ENCODE data around the gene BAIAP2L1.

Gene BAIAP2L1

GRCh38 chr7:98351136-98351535 is 49.8 kb downstream of the BAIAP2L1 start:
- Histone ChIP-seq H3K79me1 (replicated peaks; ENCODE audit: low read length, poor library complexity, severe bottlenecking) (peaks cover 23% of the 10 kb centered on the region), H2BK5ac (ENCODE audit: low read depth, low read length, poor library complexity, severe bottlenecking) (no peak overlapping the region), H2BK15ac (ENCODE audit: low read depth, poor library complexity, severe bottlenecking) (no peak overlapping the region), H3K4me3 (ENCODE audit: insufficient read depth in 1 of 2, low read depth in 1 of 2, low read length in 2 of 2) (no peak overlapping the region), H3K27ac (ENCODE audit: low read length, poor library complexity, severe bottlenecking) (no peak overlapping the region), H2BK12ac (ENCODE audit: low read length in 2 of 2) (peak overlapping the region in 1 of 2 experiments; percentile 23), H3K4me1 (ENCODE audit: control insufficient read depth, insufficient read depth, low read depth, low read length) (peaks cover 25% of the 10 kb centered on the region), H2AFZ (ENCODE audit: low read depth, low read length) (no peak overlapping the region), H3K36me3 (ENCODE audit: control insufficient read depth in 1 of 2, insufficient read depth in 2 of 2, low read depth in 1 of 2, low read length in 2 of 2) (peaks cover 0 to 26% of the 10 kb centered on the region in 2 experiments), H3K4me2 (ENCODE audit: low read length, poor library complexity, severe bottlenecking) (no peak overlapping the region), H3K18ac (ENCODE audit: low read depth in 1 of 2, low read length in 2 of 2) (peak overlapping the region in 1 of 2 experiments; percentile 3), H3K27me3 (ENCODE audit: control insufficient read depth in 1 of 2, insufficient read depth in 1 of 2, low read length in 2 of 2) (no peaks in the 10 kb centered on the region), H3K9me3 (ENCODE audit: control insufficient read depth, low read length) (no peaks in the 10 kb centered on the region), H3K4ac (ENCODE audit: low read depth in 1 of 2, low read length in 2 of 2) (no peak overlapping the region), H3K23ac (ENCODE audit: low read length in 2 of 2) (no peak overlapping the region), H4K91ac (ENCODE audit: low read length) (no peak overlapping the region), H2AK5ac (ENCODE audit: low read length, severe bottlenecking) (peak overlapping the region; percentile 42), H4K8ac (ENCODE audit: low read length) (no peak overlapping the region), H3K14ac (ENCODE audit: low read length in 2 of 2) (no peak overlapping the region), H3K9ac (ENCODE audit: low read length) (no peak overlapping the region), H2BK120ac (ENCODE audit: low read depth, low read length) (peak overlapping the region; percentile 1)
- no peak for DNase-seq
- WGBS, result 95% methylated on average over 8 of the region's 8 CpGs

GRCh38 chr7:98348726-98349474 is 52.0 kb downstream of the BAIAP2L1 start:
- peaks cover 0 to 21% of the 10 kb centered on the region in 2 experiments for H3K36me3 ChIP-seq (ENCODE audit: control insufficient read depth in 1 of 2, insufficient read depth in 2 of 2, low read depth in 1 of 2, low read length in 2 of 2)
- H3K23ac ChIP-seq (ENCODE audit: low read length in 2 of 2), result no peak overlapping the region
- no peak overlapping the region for H2AK5ac ChIP-seq (ENCODE audit: low read length, severe bottlenecking)
- no peak for DNase-seq
- no peak overlapping the region for H3K4me2 ChIP-seq (ENCODE audit: low read length, poor library complexity, severe bottlenecking)
- no peak overlapping the region for H4K91ac ChIP-seq (ENCODE audit: low read length)
- no peaks in the 10 kb centered on the region for H3K27me3 ChIP-seq (ENCODE audit: control insufficient read depth in 1 of 2, insufficient read depth in 1 of 2, low read length in 2 of 2)
- H3K4me3 ChIP-seq (ENCODE audit: insufficient read depth in 1 of 2, low read depth in 1 of 2, low read length in 2 of 2), result no peak overlapping the region
- H2BK120ac ChIP-seq (ENCODE audit: low read depth, low read length), result no peak overlapping the region
- H2BK15ac ChIP-seq (ENCODE audit: low read depth, poor library complexity, severe bottlenecking), result no peak overlapping the region
- H2BK5ac ChIP-seq (ENCODE audit: low read depth, low read length, poor library complexity, severe bottlenecking), result no peak overlapping the region
- H2AFZ ChIP-seq (ENCODE audit: low read depth, low read length), result no peak overlapping the region
- peaks cover 22% of the 10 kb centered on the region for H3K79me1 ChIP-seq (replicated peaks; ENCODE audit: low read length, poor library complexity, severe bottlenecking)
- no peaks in the 10 kb centered on the region for H3K9me3 ChIP-seq (ENCODE audit: control insufficient read depth, low read length)
- H2BK12ac ChIP-seq (ENCODE audit: low read length in 2 of 2), result no peak overlapping the region
- 95% methylated on average over 23 of the region's 23 CpGs for WGBS
- no peak overlapping the region for H3K4ac ChIP-seq (ENCODE audit: low read depth in 1 of 2, low read length in 2 of 2)
- H3K14ac ChIP-seq (ENCODE audit: low read length in 2 of 2), result no peak overlapping the region
- no peak overlapping the region for H3K9ac ChIP-seq (ENCODE audit: low read length)
- H3K27ac ChIP-seq (ENCODE audit: low read length, poor library complexity, severe bottlenecking), result no peak overlapping the region
- H3K18ac ChIP-seq (ENCODE audit: low read depth in 1 of 2, low read length in 2 of 2), result no peak overlapping the region
- H3K4me1 ChIP-seq (ENCODE audit: control insufficient read depth, insufficient read depth, low read depth, low read length), result peaks cover 13% of the 10 kb centered on the region
- H4K8ac ChIP-seq (ENCODE audit: low read length), result no peak overlapping the region

- H3K27ac ChIP-seq (ENCODE audit: low read length, poor library complexity, severe bottlenecking), result peak overlapping the region; percentile 10
- WGBS, result 80% methylated on average over 6 of the region's 7 CpGs
Observed at GRCh38 chr7:98346515-98347069, 54.3 kb downstream of the BAIAP2L1 start.

GRCh38 chr7:98341106-98341505 is 59.8 kb downstream of the BAIAP2L1 start:
- peak; percentile 48 for DNase-seq
- Histone ChIP-seq H3K23ac (ENCODE audit: low read length in 2 of 2) (no peak overlapping the region), H2AK5ac (ENCODE audit: low read length, severe bottlenecking) (no peak overlapping the region), H4K8ac (ENCODE audit: low read length) (no peak overlapping the region), H3K14ac (ENCODE audit: low read length in 2 of 2) (no peak overlapping the region), H2AFZ (ENCODE audit: low read depth, low read length) (no peak overlapping the region), H4K91ac (ENCODE audit: low read length) (no peak overlapping the region), H3K4me1 (ENCODE audit: control insufficient read depth, insufficient read depth, low read depth, low read length) (peaks cover 4% of the 10 kb centered on the region), H3K4ac (ENCODE audit: low read depth in 1 of 2, low read length in 2 of 2) (no peak overlapping the region), H2BK5ac (ENCODE audit: low read depth, low read length, poor library complexity, severe bottlenecking) (no peak overlapping the region), H3K79me1 (replicated peaks; ENCODE audit: low read length, poor library complexity, severe bottlenecking) (peaks cover 17% of the 10 kb centered on the region), H3K9me3 (ENCODE audit: control insufficient read depth, low read length) (no peaks in the 10 kb centered on the region), H3K27me3 (ENCODE audit: control insufficient read depth in 1 of 2, insufficient read depth in 1 of 2, low read length in 2 of 2) (no peaks in the 10 kb centered on the region), H2BK120ac (ENCODE audit: low read depth, low read length) (no peak overlapping the region), H3K18ac (ENCODE audit: low read depth in 1 of 2, low read length in 2 of 2) (no peak overlapping the region), H3K4me3 (ENCODE audit: insufficient read depth in 1 of 2, low read depth in 1 of 2, low read length in 2 of 2) (no peak overlapping the region), H2BK12ac (ENCODE audit: low read length in 2 of 2) (no peak overlapping the region), H2BK15ac (ENCODE audit: low read depth, poor library complexity, severe bottlenecking) (no peak overlapping the region), H3K9ac (ENCODE audit: low read length) (peak overlapping the region; percentile 67), H3K4me2 (ENCODE audit: low read length, poor library complexity, severe bottlenecking) (no peak overlapping the region), H3K27ac (ENCODE audit: low read length, poor library complexity, severe bottlenecking) (peak overlapping the region; percentile 50), H3K36me3 (ENCODE audit: control insufficient read depth in 1 of 2, insufficient read depth in 2 of 2, low read depth in 1 of 2, low read length in 2 of 2) (peaks cover 0 to 10% of the 10 kb centered on the region in 2 experiments)
- 62% methylated on average over 2 of the region's 3 CpGs for WGBS

More at GRCh38 chr7:98346515-98347069, 54.3 kb downstream of the BAIAP2L1 start:
- Histone ChIP-seq H3K4me3 (ENCODE audit: insufficient read depth in 1 of 2, low read depth in 1 of 2, low read length in 2 of 2) (no peak overlapping the region), H3K18ac (ENCODE audit: low read depth in 1 of 2, low read length in 2 of 2) (no peak overlapping the region), H2BK120ac (ENCODE audit: low read depth, low read length) (no peak overlapping the region), H3K4me1 (ENCODE audit: control insufficient read depth, insufficient read depth, low read depth, low read length) (peaks cover 5% of the 10 kb centered on the region), H2BK15ac (ENCODE audit: low read depth, poor library complexity, severe bottlenecking) (no peak overlapping the region), H2BK12ac (ENCODE audit: low read length in 2 of 2) (peak overlapping the region in 1 of 2 experiments; percentile 61), H3K4ac (ENCODE audit: low read depth in 1 of 2, low read length in 2 of 2) (no peak overlapping the region), H3K36me3 (ENCODE audit: control insufficient read depth in 1 of 2, insufficient read depth in 2 of 2, low read depth in 1 of 2, low read length in 2 of 2) (peaks cover 0 to 21% of the 10 kb centered on the region in 2 experiments), H2BK5ac (ENCODE audit: low read depth, low read length, poor library complexity, severe bottlenecking) (no peak overlapping the region), H3K23ac (ENCODE audit: low read length in 2 of 2) (no peak overlapping the region), H4K8ac (ENCODE audit: low read length) (no peak overlapping the region), H4K91ac (ENCODE audit: low read length) (no peak overlapping the region), H2AK5ac (ENCODE audit: low read length, severe bottlenecking) (peak overlapping the region; percentile 62), H3K9ac (ENCODE audit: low read length) (no peak overlapping the region), H3K27me3 (ENCODE audit: control insufficient read depth in 1 of 2, insufficient read depth in 1 of 2, low read length in 2 of 2) (no peaks in the 10 kb centered on the region), H3K14ac (ENCODE audit: low read length in 2 of 2) (no peak overlapping the region), H3K4me2 (ENCODE audit: low read length, poor library complexity, severe bottlenecking) (no peak overlapping the region), H3K79me1 (replicated peaks; ENCODE audit: low read length, poor library complexity, severe bottlenecking) (peaks cover 25% of the 10 kb centered on the region), H3K9me3 (ENCODE audit: control insufficient read depth, low read length) (no peaks in the 10 kb centered on the region), H2AFZ (ENCODE audit: low read depth, low read length) (no peak overlapping the region)
- DNase-seq, result no peak
